HepG2 (cell line): Measurements from ENCODE around the gene PAK1. TPM values are rescaled to one million over a fixed set of nuclear protein-coding genes. Genes with fewer than 3 reads are reported as not detected.
"Not testable (repeated sequence)": the region's sequence is repeated elsewhere in the genome, so short reads cannot be mapped to it uniquely, and the experiment has no call there.

ENCODE experiments used
- ATAC-seq: fragments of 200-7000 bp; cut with Tn5 transposase; 3 replicates; pipeline ENCODE4 v1.9.1; 2020; ENCODE audit warnings: mild to moderate bottlenecking, moderate library complexity
- BruUV-seq: library from RNA; stranded (reverse); fragments of 400-500 nt; replicated peaks from 2 replicates; lab custom pipeline; 2021; lab: Mats Ljungman, UMichigan
- CTCF ChIA-PET: fragments of 300-600 bp; formaldehyde crosslinking; extraction: SDS; loops from one replicate; lab custom pipeline; 2021; ENCODE audit warnings: low total read pairs, inconsistent platforms, low intra/inter-chr PET ratio; lab: Yijun Ruan, JAX
- POLR2A ChIA-PET: fragments of 350-600 bp; sonication (Branson Sonifier 250); formaldehyde crosslinking; loops from one replicate; lab custom pipeline; 2020; ENCODE audit warnings: antibody characterized with exemption, inconsistent platforms; lab: Yijun Ruan, JAX
- DNase-seq: peaks from one replicate; pipeline ENCODE4 v3.0.0-alpha.2; 2015; ENCODE audit warnings: low spot score
- FAIRE-seq: peaks from 3 replicates; lab custom pipeline; 2011; peaks lifted over from hg19 to GRCh38; lab: Jason Lieb, UNC
- H2AFZ ChIP-seq: one replicate; pipeline ENCODE4 v1.6.1; 2011; ENCODE audit warnings: low read length, inconsistent platforms
- H3K27ac ChIP-seq: fragments of 300-600 bp; 3 replicates; pipeline ENCODE4 v1.8.0; 2011; ENCODE audit warnings: mixed run types, mild to moderate bottlenecking, mixed read lengths, low read length, inconsistent platforms; ENCODE audit not compliant: insufficient read depth; ENCODE audit errors: extremely low read length
- H3K27me3 ChIP-seq, 2 experiments: fragments of 200-600 bp in 1 of 2; 2 replicates in 1 of 2; 3 replicates in 1 of 2; pipeline versions ENCODE4 v1.6.0 to v1.8.0; 2011; ENCODE audit warnings: low read length in 2 of 2, mild to moderate bottlenecking in 2 of 2, moderate library complexity in 2 of 2, inconsistent platforms in 1 of 2; ENCODE audit not compliant: insufficient read depth in 2 of 2, control insufficient read depth in 1 of 2
- H3K36me3 ChIP-seq, 2 experiments: fragments of 200-600 bp in 1 of 2; replicated peaks in 1 of 2; 2 replicates in 1 of 2; 3 replicates in 1 of 2; pipeline versions ENCODE4 v1.5.1 to v1.8.0; 2011; ENCODE audit warnings: low read length in 2 of 2, inconsistent platforms in 1 of 2; ENCODE audit not compliant: insufficient read depth in 2 of 2, control insufficient read depth in 1 of 2
- H3K4me1 ChIP-seq: 2 replicates; pipeline ENCODE4 v1.5.1; 2012; ENCODE audit warnings: low read length, inconsistent platforms; ENCODE audit not compliant: insufficient read depth
- H3K4me2 ChIP-seq: 2 replicates; pipeline ENCODE4 v1.6.0; 2011; ENCODE audit warnings: low read depth, low read length, inconsistent platforms
- H3K4me3 ChIP-seq, 3 experiments: fragments of 200-600 bp in 1 of 3; sonication (generic), shearing (Covaris generic) in 1 of 3; replicated peaks in 1 of 3; 2 replicates each; pipeline ENCODE4 v1.5.1; 2011 to 2016; ENCODE audit warnings: low read length in 3 of 3, inconsistent platforms in 2 of 3, low read depth in 2 of 3, mild to moderate bottlenecking in 2 of 3, control low read depth in 1 of 3, mixed read lengths in 1 of 3; ENCODE audit not compliant: insufficient read depth in 1 of 3
- H3K79me2 ChIP-seq: one replicate; pipeline ENCODE4 v1.6.1; 2011; ENCODE audit warnings: low read length, inconsistent platforms; ENCODE audit not compliant: insufficient read depth
- H3K9ac ChIP-seq: 2 replicates; pipeline ENCODE4 v1.6.0; 2011; ENCODE audit warnings: mild to moderate bottlenecking, low read depth, low read length, inconsistent platforms; ENCODE audit not compliant: insufficient read depth
- H3K9me3 ChIP-seq: 2 replicates; pipeline ENCODE4 v1.5.1; 2012; ENCODE audit warnings: mild to moderate bottlenecking, low read length
- H4K20me1 ChIP-seq: 2 replicates; pipeline ENCODE4 v1.6.0; 2011; ENCODE audit warnings: inconsistent platforms, mild to moderate bottlenecking, low read length, moderate library complexity; ENCODE audit not compliant: insufficient read depth
- CREB1 ChIP-seq, 2 experiments: fragments of 450-650 bp in 1 of 2; IDR thresholded peaks; 2 replicates each; pipeline ENCODE4 v1.6.1; 2016 to 2017; ENCODE audit warnings: control low read depth in 1 of 2, mild to moderate bottlenecking in 1 of 2, missing compliant biosample characterization in 1 of 2, missing genetic modification characterization in 1 of 2
- ETV5 ChIP-seq: IDR thresholded peaks from 2 replicates; pipeline ENCODE4 v1.6.1; 2018; ENCODE audit warnings: missing biosample characterization, missing genetic modification reagents, inconsistent platforms, borderline replicate concordance
- FOSL2 ChIP-seq: sonication (generic); formaldehyde crosslinking; IDR thresholded peaks from 2 replicates; pipeline ENCODE4 v1.4.0; 2020; ENCODE audit warnings: missing genetic modification reagents
- HCFC1 ChIP-seq: fragments of 150-350 bp; IDR thresholded peaks from 2 replicates; pipeline ENCODE4 v1.6.1; 2014; ENCODE audit warnings: low read depth, low read length
- HOMEZ ChIP-seq: IDR thresholded peaks from 2 replicates; pipeline ENCODE4 v1.6.1; 2016; ENCODE audit warnings: low read depth
- KAT2B ChIP-seq: fragments of 150-350 bp; IDR thresholded peaks from 2 replicates; pipeline ENCODE4 v1.6.1; 2014; ENCODE audit warnings: low read depth, low read length, borderline replicate concordance
- MAX ChIP-seq: IDR thresholded peaks from 2 replicates; pipeline ENCODE4 v1.6.1; 2012; ENCODE audit warnings: inconsistent platforms
- NFYB ChIP-seq: sonication (generic); formaldehyde crosslinking; IDR thresholded peaks from 2 replicates; pipeline ENCODE4 v1.4.0; 2020; ENCODE audit warnings: missing genetic modification reagents
- NFYC ChIP-seq: IDR thresholded peaks from 2 replicates; pipeline ENCODE4 v1.6.1; 2016; ENCODE audit warnings: missing genetic modification reagents, missing compliant biosample characterization
- NR2F2 ChIP-seq: IDR thresholded peaks from 2 replicates; pipeline ENCODE4 v1.6.1; 2012; ENCODE audit warnings: low read depth, inconsistent platforms, borderline replicate concordance
- RAD51 ChIP-seq: fragments of 450-650 bp; IDR thresholded peaks from 2 replicates; pipeline ENCODE4 v1.6.1; 2016; ENCODE audit warnings: borderline replicate concordance
- ZBTB1 ChIP-seq: sonication (generic); formaldehyde crosslinking; IDR thresholded peaks from 2 replicates; pipeline ENCODE4 v1.4.0; 2020; ENCODE audit warnings: missing genetic modification reagents, borderline replicate concordance
- ZSCAN20 ChIP-seq: sonication (generic); formaldehyde crosslinking; IDR thresholded peaks from 2 replicates; pipeline ENCODE4 v1.4.0; 2020; ENCODE audit warnings: missing genetic modification reagents, mild to moderate bottlenecking, borderline replicate concordance
- WGBS: methylation state at CpG from one replicate; pipeline ENCODE4 v1.1.6; 2017; ENCODE audit warnings: low lambda C conversion rate; 5-methylcytosine and 5-hydroxymethylcytosine counted together
- in situ Hi-C: cut with HindIII; loops from 2 replicates; pipeline ENCODE4 v1.10.0; 2017; ENCODE audit warnings: low pct_unique_long_range_greater_than_20kb; ENCODE audit not compliant: extremely low pct_ligation_motif_present
- intact Hi-C: fragments of 100-400 bp; cut with micrococcal nuclease; formaldehyde crosslinking; loops from one replicate; pipeline ENCODE4 v1.10.0; 2022; ENCODE audit not compliant: unreplicated experiment
- polyA plus RNA-seq, 8 experiments: library from polyadenylated mRNA; depleted of rRNA in 3 of 8; stranded (reverse) in 7 of 8; unstranded in 1 of 8; fragments of >200 nt; fragmentation: Illumina TruSeq in 4 of 8; extraction: Trizol in 4 of 8; gene quantifications; 2 replicates each; pipeline versions ENCODE4 v1.2.1 to v1.2.3, GENCODE V29; 2011 to 2016; ENCODE audit warnings: low read depth in 4 of 8, missing spikeins in 1 of 8, mixed read lengths in 1 of 8; ENCODE audit not compliant: insufficient read depth in 1 of 8
- total RNA-seq, 5 experiments: library from RNA; depleted of rRNA; stranded (reverse); fragments of >200 nt; fragmentation: Illumina TruSeq; extraction: Trizol; gene quantifications; 2 replicates each; pipeline ENCODE4 v1.2.3, GENCODE V29; 2016; ENCODE audit warnings: low read depth in 1 of 5

The PAK1 gene
- total and polyA plus RNA-seq, 2 of the 13 experiments (the other 11 are each of a cell fraction or from before 2014, with no cell fraction given): 1.5 to 4.3 TPM

GRCh38 chr11:77300695-77301094 is 173.2 kb downstream of the PAK1 start (continued):
- TF ChIP-seq HOMEZ: no peak
- TF ChIP-seq HCFC1: no peak
- TF ChIP-seq RAD51: no peak
- no peak for TF ChIP-seq ETV5
- TF ChIP-seq NR2F2: no peak
- no peak for TF ChIP-seq ZBTB1
- no peak for TF ChIP-seq KAT2B
- no peak for TF ChIP-seq ZSCAN20 (CRISPR knock-in tag)

- BruUV-seq: not testable (repeated sequence)
Measured at GRCh38 chr11:77300028-77300427, 173.9 kb downstream of the PAK1 start.

More at GRCh38 chr11:77300028-77300427, 173.9 kb downstream of the PAK1 start:
- intact Hi-C loops, H3K4me2 ChIP-seq, H2AFZ ChIP-seq, CTCF ChIA-PET, H3K27me3 ChIP-seq, H3K4me3 ChIP-seq, FAIRE-seq, in situ Hi-C loops, H4K20me1 ChIP-seq, H3K36me3 ChIP-seq, H3K9ac ChIP-seq, H3K9me3 ChIP-seq, H3K79me2 ChIP-seq: not testable (repeated sequence)
- POLR2A ChIA-PET: interaction anchor here (0.5 kb wide), 1 partner anchor 126 kb away, joined by 3 read pairs; no protein-coding TSS in a partner anchor
- WGBS: 25% methylated on average over 6 of the region's 6 CpGs
- H3K27ac ChIP-seq: peak overlapping the region; percentile 47
- H3K4me1 ChIP-seq: peaks cover 40% of the 10 kb centered on the region
- DNase-seq (peak; percentile 51), ATAC-seq (peak; percentile 69)
- TF ChIP-seq MAX: 0 out of 2 replicates have a peak, but pooled peaks have one; percentile 7
- peak; percentile 40; the same call in 1 of the 2 replicates for TF ChIP-seq CREB1 (IDR thresholded peaks at IDR 0.05)
- TF ChIP-seq CREB1 (CRISPR knock-in tag; IDR thresholded peaks at IDR 0.05): peak; percentile 40; the same call in 1 of the 2 replicates
- TF ChIP-seq NFYC: peak; percentile 57
- peak; percentile 65 for TF ChIP-seq FOSL2 (CRISPR knock-in tag)
- 0 out of 2 replicates have a peak, but pooled peaks have one; percentile 40 for TF ChIP-seq NFYB (CRISPR knock-in tag)
